Activated CD8-positive, alpha-beta T cell treated with anti-CD3 and anti-CD28 coated beads for 36 hours (primary cell): Measurements from ENCODE around the gene FCHSD2. TPM values are rescaled to one million over a fixed set of nuclear protein-coding genes. Genes with fewer than 3 reads are reported as not detected.

Experiments
- ATAC-seq: fragments of 200-7000 bp; cut with Tn5 transposase; one replicate; pipeline ENCODE4 v1.10.0; 2021; ENCODE audit warnings: mild to moderate bottlenecking, moderate library complexity
- CTCF ChIA-PET: fragments of 350-600 bp; sonication (Branson Sonifier 250); formaldehyde crosslinking; loops from one replicate; lab custom pipeline; 2021; ENCODE audit warnings: antibody characterized with exemption; lab: Charles Lee
- POLR2A ChIA-PET: fragments of 350-600 bp; sonication (Branson Sonifier 250); formaldehyde crosslinking; loops from one replicate; lab custom pipeline; 2021; ENCODE audit warnings: antibody characterized with exemption; lab: Charles Lee
- DNase-seq: peaks from one replicate; pipeline ENCODE4 v3.0.0-alpha.2; 2020
- H3K27ac Mint-ChIP-seq: one replicate; pipeline ENCODE4 v1.8.0; 2021; ENCODE audit warnings: mild to moderate bottlenecking, mixed read lengths
- H3K27me3 Mint-ChIP-seq: one replicate; pipeline ENCODE4 v1.8.0; 2021; ENCODE audit warnings: mixed read lengths
- H3K36me3 Mint-ChIP-seq: one replicate; pipeline ENCODE4 v1.8.0; 2021; ENCODE audit warnings: low read depth, mixed read lengths
- H3K4me1 Mint-ChIP-seq: one replicate; pipeline ENCODE4 v1.8.0; 2021; ENCODE audit warnings: low read depth, mixed read lengths
- H3K4me3 Mint-ChIP-seq: one replicate; pipeline ENCODE4 v1.8.0; 2021; ENCODE audit warnings: mild to moderate bottlenecking, moderate library complexity, mixed read lengths
- H3K9me3 Mint-ChIP-seq: one replicate; pipeline ENCODE4 v1.8.0; 2021; ENCODE audit warnings: mixed read lengths
- CTCF ChIP-seq: fragments of 200-600 bp; IDR thresholded peaks from one replicate; pipeline ENCODE4 v1.8.0; 2022; ENCODE audit warnings: antibody characterized with exemption, mild to moderate bottlenecking
- intact Hi-C: fragments of 100-400 bp; cut with micrococcal nuclease; formaldehyde crosslinking; loops from one replicate; pipeline ENCODE4 v1.10.0; 2022
- total RNA-seq, 2 experiments: library from RNA; stranded (reverse); gene quantifications; one replicate each; pipeline ENCODE4 v1.2.3, GENCODE V29; 2021

FCHSD2 gene
- total RNA-seq, 2 experiments from 2014 or later = 23.6 to 24.8 TPM

DNA sequence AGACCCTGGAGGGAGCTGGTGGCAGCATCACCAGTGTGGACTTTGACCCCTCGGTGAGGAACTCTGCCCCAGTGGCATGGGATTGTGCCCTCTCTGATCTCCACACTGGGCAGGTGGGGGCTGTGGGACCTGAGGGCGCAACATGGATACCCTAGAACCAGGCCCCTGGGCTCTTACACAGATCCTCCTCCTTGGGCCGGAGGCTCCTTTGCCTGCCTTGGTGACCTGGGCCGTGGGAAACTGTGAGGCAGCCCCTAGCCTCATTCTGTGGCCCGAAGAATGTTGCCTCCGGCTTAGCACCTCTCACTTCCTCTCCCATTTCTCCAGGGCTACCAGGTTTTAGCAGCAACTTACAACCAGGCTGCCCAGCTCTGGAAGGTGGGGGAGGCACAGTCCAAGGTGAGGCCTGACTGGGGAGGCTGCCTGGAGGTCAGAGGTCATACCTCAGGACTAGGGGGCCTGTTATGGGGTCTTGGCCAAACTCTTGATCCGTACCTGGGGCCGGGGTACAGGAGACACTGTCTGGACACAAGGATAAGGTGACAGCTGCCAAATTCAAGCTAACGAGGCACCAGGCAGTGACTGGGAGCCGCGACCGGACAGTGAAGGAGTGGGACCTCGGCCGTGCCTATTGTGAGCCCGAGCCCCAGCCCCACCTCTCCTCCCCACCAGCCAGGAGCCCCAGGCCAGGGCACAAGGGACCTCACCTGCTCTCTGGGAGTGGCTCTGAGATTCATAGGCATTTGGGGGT, 315.8 kb downstream of the FCHSD2 start:
- Mint-ChIP-seq H3K4me3 (no peak overlapping the region), H3K27ac (no peak overlapping the region), H3K36me3 (peaks cover 14% of the 10 kb centered on the region), H3K9me3 (no peaks in the 10 kb centered on the region), H3K4me1 (peaks cover 8% of the 10 kb centered on the region), H3K27me3 (no peaks in the 10 kb centered on the region)
- TF ChIP-seq CTCF = no peak
- POLR2A ChIA-PET = interaction anchor here (0.6 to 7.3 kb wide), 4 partner anchors 12 to 820 kb away, joined by 3 to 37 read pairs (median 3); partner anchors contain the start of gene ATG16L2
- intact Hi-C loops = no loop called here
- no peak for ATAC-seq
- CTCF ChIA-PET = interaction anchor here (2.3 kb wide), 1 partner anchor 101 kb away, joined by 11 read pairs; no protein-coding TSS in a partner anchor
- no peak for DNase-seq

GRCh38 chr11:72825661-72826060, 316.5 kb downstream of the FCHSD2 start:
- H3K36me3 Mint-ChIP-seq = peaks cover 19% of the 10 kb centered on the region
- no peak for TF ChIP-seq CTCF
- ATAC-seq = no peak
- intact Hi-C loops = no loop called here
- no peak overlapping the region for H3K4me3 Mint-ChIP-seq
- H3K27ac Mint-ChIP-seq = peak overlapping the region; percentile 13
- H3K4me1 Mint-ChIP-seq = peaks cover 13% of the 10 kb centered on the region
- POLR2A ChIA-PET = interaction anchor here (0.6 to 7.3 kb wide), 2 partner anchors 11 to 411 kb away, joined by 3 to 37 read pairs; partner anchors contain the start of gene ATG16L2
- no peaks in the 10 kb centered on the region for H3K9me3 Mint-ChIP-seq
- no peak for DNase-seq
- H3K27me3 Mint-ChIP-seq = no peaks in the 10 kb centered on the region
- CTCF ChIA-PET = no interaction called here

GRCh38 chr11:72824811-72825505, 317.2 kb downstream of the FCHSD2 start:
- Mint-ChIP-seq H3K36me3 (peaks cover 25% of the 10 kb centered on the region), H3K27me3 (no peaks in the 10 kb centered on the region), H3K27ac (peak overlapping the region; percentile 25), H3K4me1 (peaks cover 19% of the 10 kb centered on the region), H3K4me3 (no peak overlapping the region), H3K9me3 (no peaks in the 10 kb centered on the region)
- CTCF ChIA-PET = interaction anchor here (2.3 kb wide), 1 partner anchor 100 kb away, joined by 9 read pairs; no protein-coding TSS in a partner anchor
- POLR2A ChIA-PET = interaction anchor here (0.8 to 7.3 kb wide), 2 partner anchors 10 to 317 kb away, joined by 4 to 37 read pairs; partner anchors contain the start of genes ATG16L2 and FCHSD2
- intact Hi-C loops = no loop called here
- ATAC-seq = no peak
- no peak for DNase-seq
- TF ChIP-seq CTCF = no peak

DNA sequence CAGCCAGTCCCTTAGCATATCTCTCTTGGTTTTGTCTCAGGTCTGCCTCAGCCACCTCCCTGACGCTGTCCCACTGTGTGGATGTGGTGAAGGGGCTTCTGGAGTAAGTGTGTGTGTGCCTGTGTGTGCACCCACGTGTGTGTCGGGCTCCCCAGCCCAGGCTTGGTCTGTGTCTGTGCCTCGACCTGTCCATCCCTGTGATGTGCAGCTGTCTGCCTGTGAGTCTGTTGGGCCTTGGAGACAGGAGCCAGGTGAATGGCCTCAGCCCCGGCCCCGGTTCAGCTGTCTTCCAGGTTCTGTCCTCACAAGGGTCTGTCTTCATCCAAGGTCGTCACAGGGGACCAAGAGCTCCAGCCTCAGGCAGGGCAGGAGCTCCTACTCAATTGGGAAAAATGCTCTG, 318.1 kb downstream of the FCHSD2 start:
- intact Hi-C loops = no loop called here
- no peak for DNase-seq
- ChIA-PET CTCF (interaction anchor here (1.5 to 2.3 kb wide), 2 partner anchors 99 to 103 kb away, joined by 4 to 9 read pairs; no protein-coding TSS in a partner anchor), POLR2A (interaction anchor here (0.8 to 7.3 kb wide), 2 partner anchors 9 to 318 kb away, joined by 4 to 37 read pairs; partner anchors contain the start of genes ATG16L2 and FCHSD2)
- no peak for TF ChIP-seq CTCF
- ATAC-seq = no peak
- Mint-ChIP-seq H3K9me3 (no peaks in the 10 kb centered on the region), H3K27ac (no peak overlapping the region), H3K4me3 (no peak overlapping the region), H3K4me1 (peaks cover 19% of the 10 kb centered on the region), H3K36me3 (peaks cover 30% of the 10 kb centered on the region), H3K27me3 (no peaks in the 10 kb centered on the region)
